ENCODE measurements around the gene CNTNAP2. TPM values are rescaled to one million over a fixed set of nuclear protein-coding genes. Genes with fewer than 3 reads are reported as not detected.

The CNTNAP2 gene
- total RNA-seq, 1 donor from 2014 or later: 0.59 TPM

DNA sequence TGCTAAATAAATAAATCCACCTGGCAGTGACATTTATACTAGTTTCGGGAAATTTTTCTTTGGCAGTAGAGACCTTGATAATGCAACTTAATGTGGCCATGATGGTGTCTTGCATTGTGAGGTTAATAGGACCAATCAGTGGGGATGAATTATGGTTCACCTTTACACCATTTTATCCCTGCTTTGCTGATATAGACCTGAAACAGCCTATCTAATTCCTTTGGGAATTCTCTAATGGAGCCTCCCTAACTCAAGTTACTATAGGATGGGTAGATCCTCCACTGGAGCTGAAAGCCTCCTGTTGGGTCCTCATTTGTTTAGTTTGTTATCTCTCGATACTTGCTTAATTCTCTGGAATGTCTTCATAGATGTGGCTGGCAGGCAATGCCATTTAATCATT is 276.7 kb downstream of the CNTNAP2 start:
- intact Hi-C loops (cut with DNase I): no loop called here
- no peaks in the 10 kb centered on the region for H3K27me3 ChIP-seq (ENCODE audit: low read depth)
- no peak overlapping the region for H3K4me3 ChIP-seq
- TF ChIP-seq, protein P1, sequence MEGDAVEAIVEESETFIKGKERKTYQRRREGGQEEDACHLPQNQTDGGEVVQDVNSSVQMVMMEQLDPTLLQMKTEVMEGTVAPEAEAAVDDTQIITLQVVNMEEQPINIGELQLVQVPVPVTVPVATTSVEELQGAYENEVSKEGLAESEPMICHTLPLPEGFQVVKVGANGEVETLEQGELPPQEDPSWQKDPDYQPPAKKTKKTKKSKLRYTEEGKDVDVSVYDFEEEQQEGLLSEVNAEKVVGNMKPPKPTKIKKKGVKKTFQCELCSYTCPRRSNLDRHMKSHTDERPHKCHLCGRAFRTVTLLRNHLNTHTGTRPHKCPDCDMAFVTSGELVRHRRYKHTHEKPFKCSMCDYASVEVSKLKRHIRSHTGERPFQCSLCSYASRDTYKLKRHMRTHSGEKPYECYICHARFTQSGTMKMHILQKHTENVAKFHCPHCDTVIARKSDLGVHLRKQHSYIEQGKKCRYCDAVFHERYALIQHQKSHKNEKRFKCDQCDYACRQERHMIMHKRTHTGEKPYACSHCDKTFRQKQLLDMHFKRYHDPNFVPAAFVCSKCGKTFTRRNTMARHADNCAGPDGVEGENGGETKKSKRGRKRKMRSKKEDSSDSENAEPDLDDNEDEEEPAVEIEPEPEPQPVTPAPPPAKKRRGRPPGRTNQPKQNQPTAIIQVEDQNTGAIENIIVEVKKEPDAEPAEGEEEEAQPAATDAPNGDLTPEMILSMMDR (IDR thresholded peaks at IDR 0.05): no peak
- H3K9me3 ChIP-seq: no peaks in the 10 kb centered on the region
- ATAC-seq (no peak), DNase-seq (no peak)
- no peaks in the 10 kb centered on the region for H3K36me3 ChIP-seq
- H3K4me1 ChIP-seq: no peaks in the 10 kb centered on the region
- H3K27ac ChIP-seq: no peak overlapping the region

DNA sequence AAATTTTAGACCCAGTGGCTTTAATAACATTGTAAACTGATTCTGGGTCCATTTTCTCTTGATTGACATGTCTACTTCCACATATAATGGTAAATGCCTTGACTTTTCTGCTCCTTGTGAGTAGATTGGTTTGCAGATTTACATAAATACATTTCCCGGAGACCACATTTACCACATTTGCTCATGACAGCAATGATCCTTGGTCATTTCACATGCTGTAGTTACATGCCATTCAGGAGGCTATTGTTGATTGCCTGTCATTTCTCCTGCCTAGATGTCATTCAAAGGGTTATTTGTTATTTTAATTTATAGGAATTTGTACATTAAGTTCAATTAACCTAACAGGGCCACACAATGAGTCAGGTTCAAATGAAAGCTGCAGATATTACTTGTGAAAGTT is 280.5 kb downstream of the CNTNAP2 start:
- ATAC-seq (no peak), DNase-seq (no peak)
- no peaks in the 10 kb centered on the region for H3K36me3 ChIP-seq
- intact Hi-C loops (cut with DNase I): no loop called here
- H3K9me3 ChIP-seq: no peaks in the 10 kb centered on the region
- H3K27ac ChIP-seq: no peak overlapping the region
- H3K4me1 ChIP-seq: no peaks in the 10 kb centered on the region
- TF ChIP-seq, protein P1 (IDR thresholded peaks at IDR 0.05): no peak
- H3K4me3 ChIP-seq: no peak overlapping the region
- no peaks in the 10 kb centered on the region for H3K27me3 ChIP-seq (ENCODE audit: low read depth)

DNA sequence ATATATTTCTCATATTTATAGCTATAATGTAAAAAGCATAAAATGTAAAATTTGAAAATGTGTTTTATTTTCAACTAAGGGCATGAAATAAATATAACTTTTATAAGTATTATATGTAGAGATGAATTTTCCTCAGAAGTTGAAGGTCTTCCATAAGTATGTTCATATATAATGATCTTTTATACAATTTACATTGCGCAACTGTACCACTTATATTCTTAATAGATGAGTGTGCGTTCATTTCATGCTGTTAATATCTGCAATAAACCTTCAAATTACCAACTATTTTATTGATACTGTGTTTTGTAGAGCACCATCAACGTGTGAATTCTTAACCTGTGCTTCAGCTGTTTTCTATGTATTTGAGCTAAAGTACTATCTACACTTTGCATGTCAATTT is 285.3 kb downstream of the CNTNAP2 start:
- Histone ChIP-seq H3K9me3 (no peaks in the 10 kb centered on the region), H3K36me3 (no peaks in the 10 kb centered on the region), H3K27ac (no peak overlapping the region), H3K4me3 (no peak overlapping the region), H3K27me3 (ENCODE audit: low read depth) (no peaks in the 10 kb centered on the region), H3K4me1 (no peaks in the 10 kb centered on the region)
- DNase-seq: no peak
- TF ChIP-seq, protein P1 (IDR thresholded peaks at IDR 0.05): no peak
- intact Hi-C loops (cut with DNase I): no loop called here
- ATAC-seq: no peak

DNA sequence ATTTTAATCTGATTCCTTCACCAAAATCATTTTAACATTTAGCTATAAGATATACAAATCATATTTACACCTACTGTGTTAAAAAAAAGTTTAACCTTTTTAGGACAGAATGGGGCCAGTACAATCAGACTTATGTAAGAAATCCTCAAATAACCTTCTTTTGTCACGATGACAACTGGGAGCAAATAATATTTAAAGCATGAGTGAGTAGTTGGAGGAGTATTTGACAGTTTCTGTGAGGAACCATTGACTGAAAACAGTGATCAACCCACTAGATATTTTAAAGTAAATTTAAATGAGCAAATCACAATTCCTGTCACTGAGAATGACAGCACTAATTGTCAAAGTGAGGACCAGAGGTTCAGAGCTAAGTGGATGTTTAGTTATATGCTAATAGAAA is 289.1 kb downstream of the CNTNAP2 start:
- DNase-seq: no peak
- H3K4me1 ChIP-seq: no peaks in the 10 kb centered on the region
- no peaks in the 10 kb centered on the region for H3K36me3 ChIP-seq
- no peak for ATAC-seq
- TF ChIP-seq, protein P1 (IDR thresholded peaks at IDR 0.05): no peak
- no peak overlapping the region for H3K27ac ChIP-seq
- H3K27me3 ChIP-seq (ENCODE audit: low read depth): no peaks in the 10 kb centered on the region
- no peaks in the 10 kb centered on the region for H3K9me3 ChIP-seq
- H3K4me3 ChIP-seq: no peak overlapping the region
- intact Hi-C loops (cut with DNase I): no loop called here

DNA sequence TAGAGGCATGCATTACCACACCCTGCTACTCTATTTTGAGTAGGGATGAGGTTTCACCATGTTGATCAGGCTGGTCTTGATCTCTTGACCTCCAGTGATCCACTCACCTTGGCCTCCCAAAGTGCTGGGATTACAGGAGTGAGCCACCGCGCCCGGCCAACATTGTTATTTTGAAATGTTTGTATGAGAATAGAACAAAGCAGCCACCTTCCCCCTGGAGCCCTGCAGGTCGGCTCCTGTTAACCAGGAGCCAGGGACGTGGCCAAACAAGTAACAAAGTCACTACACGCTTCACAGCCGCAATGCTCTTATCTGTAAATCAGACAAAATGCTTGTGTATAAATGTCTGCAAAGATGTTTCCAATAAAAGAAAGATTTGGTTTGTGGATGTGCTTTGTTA is 295.4 kb downstream of the CNTNAP2 start:
- ATAC-seq (no peak), DNase-seq (no peak)
- intact Hi-C loops (cut with DNase I): no loop called here
- no peaks in the 10 kb centered on the region for H3K36me3 ChIP-seq
- H3K27ac ChIP-seq: no peak overlapping the region
- no peaks in the 10 kb centered on the region for H3K27me3 ChIP-seq (ENCODE audit: low read depth)
- H3K9me3 ChIP-seq: no peaks in the 10 kb centered on the region
- TF ChIP-seq, protein P1 (IDR thresholded peaks at IDR 0.05): no peak
- H3K4me3 ChIP-seq: no peak overlapping the region
- no peaks in the 10 kb centered on the region for H3K4me1 ChIP-seq

DNA sequence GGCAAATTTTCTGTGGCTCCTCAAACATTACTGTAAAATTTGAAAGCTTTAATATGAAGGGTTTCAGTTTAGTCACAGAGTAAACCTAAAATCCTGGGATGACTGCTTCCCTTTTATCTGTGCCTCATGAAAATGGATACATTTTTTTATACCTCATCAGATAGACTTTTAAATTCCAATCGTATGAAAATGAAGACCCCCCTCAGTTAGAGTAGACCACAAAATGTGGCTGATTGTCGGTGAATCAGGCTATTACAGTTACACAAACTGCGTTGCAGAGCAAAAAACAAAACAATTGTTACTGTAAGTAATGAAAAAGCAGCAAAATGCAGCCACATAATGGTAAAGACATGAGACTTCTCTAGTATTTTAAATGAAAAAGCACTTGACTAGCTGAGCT is 296.2 kb downstream of the CNTNAP2 start:
- Histone ChIP-seq H3K4me3 (no peak overlapping the region), H3K36me3 (no peaks in the 10 kb centered on the region), H3K9me3 (no peaks in the 10 kb centered on the region), H3K4me1 (no peaks in the 10 kb centered on the region), H3K27ac (no peak overlapping the region), H3K27me3 (ENCODE audit: low read depth) (no peaks in the 10 kb centered on the region)
- DNase-seq (no peak), ATAC-seq (no peak)
- intact Hi-C loops (cut with DNase I): no loop called here
- TF ChIP-seq, protein P1 (IDR thresholded peaks at IDR 0.05): no peak

Data from lower lobe of right lung (tissue), 2 donors.